Hepatocyte (in vitro differentiated cells): ENCODE results near the gene SLC6A17. TPM values are rescaled to one million over a fixed set of nuclear protein-coding genes. Genes with fewer than 3 reads are reported as not detected.

Source experiments
- DNase-seq: peaks from one replicate; pipeline ENCODE4 v3.0.0-alpha.2; 2016; ENCODE audit warnings: low spot score
- H2AFZ ChIP-seq: fragments of 200-600 bp; sonication (generic); 2 replicates; pipeline ENCODE4 v1.6.0; 2016; ENCODE audit warnings: antibody characterized with exemption, mild to moderate bottlenecking
- H3K27ac ChIP-seq: fragments of 200-600 bp; sonication (generic); 2 replicates; pipeline ENCODE4 v1.5.1; 2016; ENCODE audit warnings: mild to moderate bottlenecking
- H3K27me3 ChIP-seq: fragments of 200-600 bp; sonication (generic); 2 replicates; pipeline ENCODE4 v1.6.1; 2016
- H3K36me3 ChIP-seq: fragments of 200-600 bp; sonication (generic); replicated peaks from 2 replicates; pipeline ENCODE4 v1.5.1; 2016; ENCODE audit warnings: low read depth; ENCODE audit not compliant: insufficient read depth
- H3K4me1 ChIP-seq: fragments of 200-600 bp; sonication (generic); 2 replicates; pipeline ENCODE4 v1.5.1; 2016; ENCODE audit warnings: mild to moderate bottlenecking, moderate library complexity; ENCODE audit not compliant: insufficient read depth
- H3K4me2 ChIP-seq: fragments of 200-600 bp; sonication (generic); 2 replicates; pipeline ENCODE4 v1.6.0; 2016
- H3K4me3 ChIP-seq: fragments of 200-600 bp; sonication (generic); 2 replicates; pipeline ENCODE4 v1.5.1; 2016; ENCODE audit warnings: mild to moderate bottlenecking
- H3K79me2 ChIP-seq: fragments of 200-600 bp; sonication (generic); 2 replicates; pipeline ENCODE4 v1.6.0; 2017; ENCODE audit warnings: mild to moderate bottlenecking
- H3K9me2 ChIP-seq: fragments of 200-600 bp; sonication (generic); replicated peaks from 2 replicates; pipeline ENCODE4 v1.6.0; 2017; ENCODE audit warnings: mild to moderate bottlenecking; ENCODE audit not compliant: insufficient read depth
- H3K9me3 ChIP-seq: fragments of 200-600 bp; sonication (generic); 2 replicates; pipeline ENCODE4 v1.5.1; 2016; ENCODE audit warnings: low read depth, mild to moderate bottlenecking
- H4K20me1 ChIP-seq: fragments of 200-600 bp; sonication (generic); 2 replicates; pipeline ENCODE4 v1.6.0; 2016; ENCODE audit warnings: mild to moderate bottlenecking; ENCODE audit not compliant: insufficient read depth, poor library complexity, severe bottlenecking
- EZH2 ChIP-seq: fragments of 200-600 bp; sonication (generic); IDR thresholded peaks from 2 replicates; pipeline ENCODE4 v1.6.1; 2016; ENCODE audit warnings: antibody characterized with exemption, mild to moderate bottlenecking, borderline replicate concordance
- EZH2phosphoT487 ChIP-seq: fragments of 200-600 bp; sonication (generic); IDR thresholded peaks from one replicate; pipeline ENCODE4 v1.6.1; 2018; ENCODE audit warnings: antibody characterized with exemption, mild to moderate bottlenecking, low read depth, moderate library complexity; ENCODE audit not compliant: unreplicated experiment, severe bottlenecking
- WGBS: methylation state at CpG from one replicate; pipeline ENCODE4 v1.1.6; 2016; ENCODE audit warnings: low lambda C conversion rate; ENCODE audit errors: missing lambda C conversion rate; 5-methylcytosine and 5-hydroxymethylcytosine counted together
- polyA plus RNA-seq: library from polyadenylated mRNA; unstranded; fragments of >200 nt; fragmentation: Nextera tagmentation; extraction: Ambion mirVana; gene quantifications from 2 replicates; pipeline ENCODE4 v1.2.1, GENCODE V29; 2016
- total RNA-seq: library from RNA; depleted of rRNA; stranded (reverse); fragments of >200 nt; gene quantifications from 2 replicates; pipeline ENCODE4 v1.2.3, GENCODE V29; 2014
- TF ChIP-seq, protein P1 (sequence below): fragments of 200-600 bp; sonication (generic); IDR thresholded peaks from 2 replicates; pipeline ENCODE4 v1.5.1; 2016; ENCODE audit warnings: antibody characterized with exemption, mild to moderate bottlenecking; ENCODE audit not compliant: poor library complexity

The SLC6A17 gene
- total and polyA plus RNA-seq, 2 experiments from 2014 or later, result 0.36 to 0.63 TPM

DNA sequence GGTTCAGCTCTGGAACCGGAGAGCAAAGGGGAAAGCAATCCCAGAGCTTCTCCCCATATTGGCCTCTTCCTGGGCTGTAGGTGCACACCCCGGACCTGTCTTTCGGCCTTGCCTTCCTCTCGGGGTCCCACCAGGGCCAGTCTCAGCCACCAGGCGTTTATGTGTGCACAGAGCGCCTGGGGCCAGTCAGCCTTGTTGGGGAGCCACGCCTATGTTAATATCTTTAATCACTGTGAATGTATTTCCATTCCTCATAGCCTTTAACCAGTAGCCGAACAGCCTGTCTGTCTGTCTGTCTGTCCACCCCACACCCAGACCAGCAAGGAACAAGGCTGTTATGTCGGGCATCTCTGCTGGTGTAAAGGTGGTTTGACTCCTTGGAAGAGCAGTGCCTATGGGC is 78.6 kb downstream of the SLC6A17 start:
- no peak overlapping the region for H2AFZ ChIP-seq
- TF ChIP-seq EZH2phosphoT487, result no peak
- no peak for TF ChIP-seq EZH2
- TF ChIP-seq, protein P1, sequence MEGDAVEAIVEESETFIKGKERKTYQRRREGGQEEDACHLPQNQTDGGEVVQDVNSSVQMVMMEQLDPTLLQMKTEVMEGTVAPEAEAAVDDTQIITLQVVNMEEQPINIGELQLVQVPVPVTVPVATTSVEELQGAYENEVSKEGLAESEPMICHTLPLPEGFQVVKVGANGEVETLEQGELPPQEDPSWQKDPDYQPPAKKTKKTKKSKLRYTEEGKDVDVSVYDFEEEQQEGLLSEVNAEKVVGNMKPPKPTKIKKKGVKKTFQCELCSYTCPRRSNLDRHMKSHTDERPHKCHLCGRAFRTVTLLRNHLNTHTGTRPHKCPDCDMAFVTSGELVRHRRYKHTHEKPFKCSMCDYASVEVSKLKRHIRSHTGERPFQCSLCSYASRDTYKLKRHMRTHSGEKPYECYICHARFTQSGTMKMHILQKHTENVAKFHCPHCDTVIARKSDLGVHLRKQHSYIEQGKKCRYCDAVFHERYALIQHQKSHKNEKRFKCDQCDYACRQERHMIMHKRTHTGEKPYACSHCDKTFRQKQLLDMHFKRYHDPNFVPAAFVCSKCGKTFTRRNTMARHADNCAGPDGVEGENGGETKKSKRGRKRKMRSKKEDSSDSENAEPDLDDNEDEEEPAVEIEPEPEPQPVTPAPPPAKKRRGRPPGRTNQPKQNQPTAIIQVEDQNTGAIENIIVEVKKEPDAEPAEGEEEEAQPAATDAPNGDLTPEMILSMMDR, result no peak
- no peaks in the 10 kb centered on the region for H3K4me1 ChIP-seq
- DNase-seq, result no peak
- H3K4me3 ChIP-seq, result no peak overlapping the region
- no peaks in the 10 kb centered on the region for H3K27me3 ChIP-seq
- H3K36me3 ChIP-seq, result no peaks in the 10 kb centered on the region
- H3K9me3 ChIP-seq, result no peaks in the 10 kb centered on the region
- H3K79me2 ChIP-seq, result no peaks in the 10 kb centered on the region
- H3K9me2 ChIP-seq, result no peaks in the 10 kb centered on the region
- H4K20me1 ChIP-seq, result no peaks in the 10 kb centered on the region
- 87% methylated on average over 9 of the region's 9 CpGs for WGBS
- no peak overlapping the region for H3K4me2 ChIP-seq
- H3K27ac ChIP-seq, result no peak overlapping the region

GRCh38 chr1:110229348-110230001 is 79.2 kb downstream of the SLC6A17 start:
- Histone ChIP-seq H3K4me2 (no peak overlapping the region), H3K4me1 (no peaks in the 10 kb centered on the region), H3K36me3 (no peaks in the 10 kb centered on the region), H4K20me1 (no peaks in the 10 kb centered on the region), H3K79me2 (no peaks in the 10 kb centered on the region), H3K4me3 (no peak overlapping the region), H3K9me3 (no peaks in the 10 kb centered on the region), H3K27me3 (no peaks in the 10 kb centered on the region), H3K9me2 (no peaks in the 10 kb centered on the region), H2AFZ (no peak overlapping the region), H3K27ac (no peak overlapping the region)
- WGBS, result 86% methylated on average over 20 of the region's 21 CpGs
- DNase-seq, result no peak
- TF ChIP-seq EZH2 (no peak), EZH2phosphoT487 (no peak)
- TF ChIP-seq, protein P1, result no peak

DNA sequence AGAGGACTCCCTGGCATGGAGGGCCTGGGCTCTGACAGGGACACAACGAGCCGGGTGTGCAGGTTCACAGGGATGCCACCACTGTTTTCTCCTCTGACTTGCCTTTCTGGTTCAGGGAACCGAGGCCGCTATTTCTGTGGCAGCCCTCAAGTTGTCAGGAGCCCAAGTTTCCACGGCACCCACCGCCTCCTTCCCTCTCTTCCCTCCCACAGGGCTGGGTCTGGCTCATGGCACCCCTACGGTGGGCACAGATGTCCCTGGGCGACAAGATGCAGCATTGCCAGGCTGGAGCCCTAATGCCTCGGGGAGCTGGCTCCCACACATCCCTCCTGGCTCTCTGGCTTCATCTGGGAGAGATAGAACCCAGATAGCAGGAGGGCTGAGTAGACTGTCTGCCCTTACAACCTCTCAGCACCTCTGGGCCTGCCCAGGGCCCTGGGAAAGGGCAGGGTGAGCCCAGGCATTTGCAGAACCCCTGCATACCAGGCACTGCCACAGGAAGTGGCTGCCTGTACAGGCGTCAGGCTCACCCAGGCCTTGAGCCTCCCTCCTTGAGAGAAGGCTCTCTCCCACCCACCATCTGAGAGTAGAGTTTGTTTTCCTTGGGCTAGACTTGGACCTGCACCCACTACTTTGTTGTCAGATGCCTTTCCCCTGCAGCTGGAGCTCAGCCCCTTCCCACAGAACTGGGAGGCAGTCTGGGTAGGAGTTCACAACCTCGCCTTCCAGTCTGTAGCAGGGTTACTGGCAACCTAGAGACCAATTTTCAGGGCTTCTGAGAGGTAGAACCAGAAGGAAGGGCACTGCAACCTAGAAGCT is 80.3 kb downstream of the SLC6A17 start:
- Histone ChIP-seq H3K27ac (no peak overlapping the region), H4K20me1 (no peaks in the 10 kb centered on the region), H3K4me1 (peaks cover 4% of the 10 kb centered on the region), H3K9me3 (no peaks in the 10 kb centered on the region), H3K79me2 (no peaks in the 10 kb centered on the region), H3K4me2 (no peak overlapping the region), H3K27me3 (no peaks in the 10 kb centered on the region), H3K9me2 (no peaks in the 10 kb centered on the region), H3K36me3 (no peaks in the 10 kb centered on the region), H2AFZ (no peak overlapping the region), H3K4me3 (no peak overlapping the region)
- 87% methylated on average over 10 of the region's 11 CpGs for WGBS
- no peak for DNase-seq
- TF ChIP-seq EZH2phosphoT487 (no peak), EZH2 (no peak)
- TF ChIP-seq, protein P1, result no peak
